Measurements from ENCODE around the gene YARS1. TPM values are rescaled to one million over a fixed set of nuclear protein-coding genes. Genes with fewer than 3 reads are reported as not detected.
"Not testable (repeated sequence)": the region's sequence is repeated elsewhere in the genome, so short reads cannot be mapped to it uniquely, and the experiment has no call there.

Gene YARS1
- total and polyA plus RNA-seq, 2 donors (not counting 1 experiment from before 2014, with no cell fraction given), result 94.4 to 295 TPM

- H3K9me3 ChIP-seq (ENCODE audit: control insufficient read depth, insufficient read depth, low read depth, low read length), result no peaks in the 10 kb centered on the region
- no peak for DNase-seq (ENCODE audit: low read depth in 2 of 2)
- no peaks in the 10 kb centered on the region for H3K4me1 ChIP-seq (ENCODE audit: control insufficient read depth, extremely low read depth, insufficient read depth, low read length)
- H3K4me2 ChIP-seq (ENCODE audit: extremely low read depth, insufficient read depth, low read length), result no peak overlapping the region
- peaks cover 6% of the 10 kb centered on the region for H3K36me3 ChIP-seq (ENCODE audit: control insufficient read depth, insufficient read depth, low read length)
- TF ChIP-seq CTCF (conservative IDR thresholded peaks at IDR 0.05 in 1 of 2, IDR thresholded peaks at IDR 0.05 in 1 of 2; ENCODE audit: low read depth in 1 of 2, low read length in 2 of 2) (no peak), EZH2 (IDR thresholded peaks at IDR 0.05; ENCODE audit: low read length, missing control alignments) (no peak)
- peaks cover 27% of the 10 kb centered on the region for H3K79me2 ChIP-seq (ENCODE audit: control insufficient read depth, insufficient read depth, low read length)
- no peak overlapping the region for H3K9ac ChIP-seq (ENCODE audit: insufficient read depth, low read length)
- H3K27ac ChIP-seq (ENCODE audit: insufficient read depth, low read length), result no peak overlapping the region
- no peaks in the 10 kb centered on the region for H3K27me3 ChIP-seq (ENCODE audit: control insufficient read depth, insufficient read depth, low read length)
- no peak overlapping the region for H3K4me3 ChIP-seq (replicated peaks in 1 of 4; ENCODE audit: control extremely low read depth in 1 of 4, insufficient read depth in 1 of 4, low read depth in 3 of 4, low read length in 4 of 4)
- no peak overlapping the region for H2AFZ ChIP-seq (ENCODE audit: low read length)
- H4K20me1 ChIP-seq (ENCODE audit: control insufficient read depth, extremely low read depth, insufficient read depth, low read length), result no peaks in the 10 kb centered on the region
Measured at GRCh38 chr1:32808580-32808979, 8.6 kb downstream of the YARS1 start.

- Histone ChIP-seq H2AFZ (ENCODE audit: low read length) (no peak overlapping the region), H3K4me2 (ENCODE audit: extremely low read depth, insufficient read depth, low read length) (no peak overlapping the region), H3K36me3 (ENCODE audit: control insufficient read depth, insufficient read depth, low read length) (peaks cover 6% of the 10 kb centered on the region), H3K9me3 (ENCODE audit: control insufficient read depth, insufficient read depth, low read depth, low read length) (no peaks in the 10 kb centered on the region), H3K4me3 (replicated peaks in 1 of 4; ENCODE audit: control extremely low read depth in 1 of 4, insufficient read depth in 1 of 4, low read depth in 3 of 4, low read length in 4 of 4) (no peak overlapping the region), H4K20me1 (ENCODE audit: control insufficient read depth, extremely low read depth, insufficient read depth, low read length) (no peaks in the 10 kb centered on the region), H3K27me3 (ENCODE audit: control insufficient read depth, insufficient read depth, low read length) (no peaks in the 10 kb centered on the region), H3K9ac (ENCODE audit: insufficient read depth, low read length) (no peak overlapping the region), H3K4me1 (ENCODE audit: control insufficient read depth, extremely low read depth, insufficient read depth, low read length) (no peaks in the 10 kb centered on the region), H3K79me2 (ENCODE audit: control insufficient read depth, insufficient read depth, low read length) (peaks cover 13% of the 10 kb centered on the region), H3K27ac (ENCODE audit: insufficient read depth, low read length) (no peak overlapping the region)
- TF ChIP-seq CTCF (conservative IDR thresholded peaks at IDR 0.05 in 1 of 2, IDR thresholded peaks at IDR 0.05 in 1 of 2; ENCODE audit: low read depth in 1 of 2, low read length in 2 of 2), result no peak
- no peak for TF ChIP-seq EZH2 (IDR thresholded peaks at IDR 0.05; ENCODE audit: low read length, missing control alignments)
- DNase-seq (ENCODE audit: low read depth in 2 of 2), result peak in 1 of 2 donors; percentile 64
Measured at GRCh38 chr1:32806910-32807523, 10.1 kb downstream of the YARS1 start.

- Histone ChIP-seq H3K27ac (ENCODE audit: insufficient read depth, low read length) (no peak overlapping the region), H3K79me2 (ENCODE audit: control insufficient read depth, insufficient read depth, low read length) (peaks cover 7% of the 10 kb centered on the region), H4K20me1 (ENCODE audit: control insufficient read depth, extremely low read depth, insufficient read depth, low read length) (no peaks in the 10 kb centered on the region), H3K4me1 (ENCODE audit: control insufficient read depth, extremely low read depth, insufficient read depth, low read length) (no peaks in the 10 kb centered on the region), H3K4me2 (ENCODE audit: extremely low read depth, insufficient read depth, low read length) (no peak overlapping the region), H3K36me3 (ENCODE audit: control insufficient read depth, insufficient read depth, low read length) (peaks cover 6% of the 10 kb centered on the region), H2AFZ (ENCODE audit: low read length) (no peak overlapping the region), H3K9ac (ENCODE audit: insufficient read depth, low read length) (no peak overlapping the region), H3K9me3 (ENCODE audit: control insufficient read depth, insufficient read depth, low read depth, low read length) (no peaks in the 10 kb centered on the region), H3K27me3 (ENCODE audit: control insufficient read depth, insufficient read depth, low read length) (no peaks in the 10 kb centered on the region), H3K4me3 (replicated peaks in 1 of 4; ENCODE audit: control extremely low read depth in 1 of 4, insufficient read depth in 1 of 4, low read depth in 3 of 4, low read length in 4 of 4) (no peak overlapping the region)
- DNase-seq (ENCODE audit: low read depth in 2 of 2), result no peak
- no peak for TF ChIP-seq CTCF (conservative IDR thresholded peaks at IDR 0.05 in 1 of 2, IDR thresholded peaks at IDR 0.05 in 1 of 2; ENCODE audit: low read depth in 1 of 2, low read length in 2 of 2)
- TF ChIP-seq EZH2 (IDR thresholded peaks at IDR 0.05; ENCODE audit: low read length, missing control alignments), result no peak
Measured at GRCh38 chr1:32806290-32806689, 10.9 kb downstream of the YARS1 start.

- not testable (repeated sequence) for H3K79me2 ChIP-seq (ENCODE audit: control insufficient read depth, insufficient read depth, low read length); H3K27me3 ChIP-seq (ENCODE audit: control insufficient read depth, insufficient read depth, low read length); H4K20me1 ChIP-seq (ENCODE audit: control insufficient read depth, extremely low read depth, insufficient read depth, low read length); DNase-seq (ENCODE audit: low read depth in 2 of 2); H3K9ac ChIP-seq (ENCODE audit: insufficient read depth, low read length); H3K4me1 ChIP-seq (ENCODE audit: control insufficient read depth, extremely low read depth, insufficient read depth, low read length); H3K9me3 ChIP-seq (ENCODE audit: control insufficient read depth, insufficient read depth, low read depth, low read length); H3K4me3 ChIP-seq (replicated peaks in 1 of 4; ENCODE audit: control extremely low read depth in 1 of 4, insufficient read depth in 1 of 4, low read depth in 3 of 4, low read length in 4 of 4); H3K4me2 ChIP-seq (ENCODE audit: extremely low read depth, insufficient read depth, low read length); H3K36me3 ChIP-seq (ENCODE audit: control insufficient read depth, insufficient read depth, low read length); H3K27ac ChIP-seq (ENCODE audit: insufficient read depth, low read length); H2AFZ ChIP-seq (ENCODE audit: low read length)
Measured at GRCh38 chr1:32804460-32804859, 12.7 kb downstream of the YARS1 start.

All from fibroblast of lung (primary cell).